Esophagus squamous epithelium (tissue), 4 donors: Measurements from ENCODE around the gene SCG3.

ENCODE experiments used
- POLR2A ChIP-seq, 4 donors: fragments of 450-650 bp; IDR thresholded peaks; one replicate each; pipeline ENCODE4 v1.6.1; 2017; ENCODE audit warnings: antibody characterized with exemption in 4 of 4, mild to moderate bottlenecking in 4 of 4, moderate library complexity in 3 of 4
- TF ChIP-seq, protein P1 (sequence below), 6 experiments: fragments of 450-650 bp in 4 of 6; fragments of 200-600 bp in 2 of 6; sonication (generic) in 2 of 6; IDR thresholded peaks; one replicate each; pipeline ENCODE4 v1.5.1; 2016 to 2019; ENCODE audit warnings: antibody characterized with exemption in 6 of 6, mild to moderate bottlenecking in 4 of 6, moderate library complexity in 4 of 6

DNA sequence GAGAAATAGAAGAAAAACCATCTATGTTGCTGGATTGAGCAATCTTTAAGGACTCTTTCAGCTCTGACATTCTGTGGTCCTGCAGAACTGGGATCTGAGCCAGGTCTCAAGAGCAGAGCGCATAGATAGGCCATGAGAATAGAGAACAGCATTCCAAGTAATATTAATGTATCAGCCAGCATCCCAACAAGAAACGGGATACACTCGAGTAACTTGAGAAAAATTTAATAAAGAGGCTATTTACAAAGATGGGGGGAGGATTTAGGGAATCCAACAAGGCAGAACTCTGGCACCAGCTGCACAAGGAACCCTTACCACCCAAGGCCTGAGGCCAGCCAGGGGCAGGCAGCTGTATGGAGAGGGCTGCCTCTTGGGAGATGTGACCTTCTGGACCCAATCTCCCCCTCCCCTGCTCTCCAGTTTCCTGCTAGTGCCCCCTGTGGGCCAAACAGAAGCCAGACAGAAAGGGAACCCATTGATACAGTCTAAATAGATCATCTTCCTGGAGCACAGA lies 78.3 kb downstream of the SCG3 start:
- TF ChIP-seq, protein P1, sequence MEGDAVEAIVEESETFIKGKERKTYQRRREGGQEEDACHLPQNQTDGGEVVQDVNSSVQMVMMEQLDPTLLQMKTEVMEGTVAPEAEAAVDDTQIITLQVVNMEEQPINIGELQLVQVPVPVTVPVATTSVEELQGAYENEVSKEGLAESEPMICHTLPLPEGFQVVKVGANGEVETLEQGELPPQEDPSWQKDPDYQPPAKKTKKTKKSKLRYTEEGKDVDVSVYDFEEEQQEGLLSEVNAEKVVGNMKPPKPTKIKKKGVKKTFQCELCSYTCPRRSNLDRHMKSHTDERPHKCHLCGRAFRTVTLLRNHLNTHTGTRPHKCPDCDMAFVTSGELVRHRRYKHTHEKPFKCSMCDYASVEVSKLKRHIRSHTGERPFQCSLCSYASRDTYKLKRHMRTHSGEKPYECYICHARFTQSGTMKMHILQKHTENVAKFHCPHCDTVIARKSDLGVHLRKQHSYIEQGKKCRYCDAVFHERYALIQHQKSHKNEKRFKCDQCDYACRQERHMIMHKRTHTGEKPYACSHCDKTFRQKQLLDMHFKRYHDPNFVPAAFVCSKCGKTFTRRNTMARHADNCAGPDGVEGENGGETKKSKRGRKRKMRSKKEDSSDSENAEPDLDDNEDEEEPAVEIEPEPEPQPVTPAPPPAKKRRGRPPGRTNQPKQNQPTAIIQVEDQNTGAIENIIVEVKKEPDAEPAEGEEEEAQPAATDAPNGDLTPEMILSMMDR (IDR thresholded peaks at IDR 0.05): no peak
- no peak for TF ChIP-seq POLR2A (IDR thresholded peaks at IDR 0.05)
